Left renal cortex interstitium (tissue), 4 donors: ENCODE data around the gene TBX15. TPM values are rescaled to one million over a fixed set of nuclear protein-coding genes. Genes with fewer than 3 reads are reported as not detected.

Source experiments
- DNase-seq, 4 donors: peaks; one replicate each; pipeline ENCODE4 v3.0.0-alpha.2; 2013; ENCODE audit warnings: low read depth in 4 of 4, low spot score in 2 of 4, missing footprints in 1 of 4
- polyA plus RNA-seq, 4 donors: library from polyadenylated mRNA; unstranded; fragments of 120-200 nt; gene quantifications; one replicate each; pipeline ENCODE4 v1.2.1, GENCODE V29; 2013; ENCODE audit not compliant: insufficient read length in 4 of 4

TBX15 gene
- polyA plus RNA-seq, 4 donors, result 0.26 to 0.34 (median 0.30) TPM

GRCh38 chr1:119002028-119002686 lies 14.0 kb upstream of the TBX15 start:
- no peak for DNase-seq

- no peak for DNase-seq
These were observed 13.3 kb upstream of the TBX15 start for GRCh38 chr1:119001181-119002027.

GRCh38 chr1:119000371-119001180 lies 12.4 kb upstream of the TBX15 start:
- no peak for DNase-seq

GRCh38 chr1:118999348-119000071 lies 11.4 kb upstream of the TBX15 start:
- no peak for DNase-seq

GRCh38 chr1:118998171-118998570 lies 10.0 kb upstream of the TBX15 start:
- DNase-seq, result no peak

- DNase-seq, result no peak
These were observed 9.1 kb upstream of the TBX15 start for GRCh38 chr1:118997225-118997624.

- no peak for DNase-seq
These were observed 7.3 kb upstream of the TBX15 start for GRCh38 chr1:118995312-118996016.

- DNase-seq, result no peak
These were observed 5.5 kb upstream of the TBX15 start for GRCh38 chr1:118993700-118994026.

- DNase-seq, result no peak
These were observed 4.9 kb upstream of the TBX15 start for GRCh38 chr1:118992868-118993699.

GRCh38 chr1:118992237-118992825 lies 4.2 kb upstream of the TBX15 start:
- DNase-seq, result no peak

GRCh38 chr1:118991448-118991847 lies 3.3 kb upstream of the TBX15 start:
- DNase-seq, result no peak

- no peak for DNase-seq
These were observed 2.5 kb upstream of the TBX15 start for GRCh38 chr1:118990513-118991152.

GRCh38 chr1:118989878-118990378 lies 1.8 kb upstream of the TBX15 start:
- no peak for DNase-seq

GRCh38 chr1:118989006-118989815 lies 1.1 kb upstream of the TBX15 start:
- DNase-seq, result no peak

- DNase-seq, result no peak
These were observed 516 bp downstream of the TBX15 start for GRCh38 chr1:118987468-118988185.

- no peak for DNase-seq
These were observed 1.3 kb downstream of the TBX15 start for GRCh38 chr1:118986555-118987467.
